Prostate gland (tissue), 2 donors: ENCODE data around the gene LEO1. TPM values are rescaled to one million over a fixed set of nuclear protein-coding genes. Genes with fewer than 3 reads are reported as not detected.

Experiments used
- DNase-seq: peaks from one replicate; pipeline ENCODE4 v3.0.0-alpha.2; 2019; ENCODE audit warnings: low spot score
- H3K27ac ChIP-seq, 2 donors: fragments of 200-600 bp; sonication (generic); 2 replicates each; pipeline ENCODE4 v1.5.1; 2017 to 2019
- H3K27me3 ChIP-seq: fragments of 200-600 bp; sonication (generic); replicated peaks from 2 replicates; pipeline ENCODE4 v1.5.1; 2019; ENCODE audit not compliant: insufficient read depth
- H3K36me3 ChIP-seq, 2 donors: fragments of 200-600 bp; sonication (generic); 1 replicate in 1 of 2; 2 replicates in 1 of 2; pipeline versions ENCODE4 v1.5.1 to v1.8.1; 2017 to 2019
- H3K4me1 ChIP-seq: fragments of 200-600 bp; sonication (generic); replicated peaks from 2 replicates; pipeline ENCODE4 v1.5.1; 2019
- H3K4me3 ChIP-seq, 2 donors: fragments of 200-600 bp; sonication (generic); 2 replicates each; pipeline ENCODE4 v1.5.1; 2017 to 2019
- H3K9me3 ChIP-seq: fragments of 200-600 bp; sonication (generic); 2 replicates; pipeline ENCODE4 v1.5.1; 2017
- CTCF ChIP-seq, 4 experiments: fragments of 200-600 bp in 2 of 4; fragments of 450-650 bp in 2 of 4; sonication (generic) in 2 of 4; IDR thresholded peaks; 1 replicate in 3 of 4; 2 replicates in 1 of 4; pipeline ENCODE4 v1.5.1; 2016 to 2019; ENCODE audit warnings: antibody characterized with exemption in 4 of 4, mild to moderate bottlenecking in 2 of 4, moderate library complexity in 2 of 4
- POLR2A ChIP-seq: fragments of 450-650 bp; IDR thresholded peaks from one replicate; pipeline ENCODE4 v1.6.1; 2016; ENCODE audit warnings: antibody characterized with exemption, mild to moderate bottlenecking
- POLR2AphosphoS5 ChIP-seq: sonication (generic); formaldehyde crosslinking; IDR thresholded peaks from one replicate; pipeline ENCODE4 v1.6.1; 2017; ENCODE audit warnings: antibody characterized with exemption
- WGBS: methylation state at CpG from one replicate; pipeline ENCODE4 v1.1.5; 2018; 5-methylcytosine and 5-hydroxymethylcytosine counted together
- intact Hi-C: fragments of 100-400 bp; cut with DNase I; formaldehyde crosslinking; loops from one replicate; pipeline ENCODE4 v1.14.2; 2022
- total RNA-seq, 2 donors: library from RNA; depleted of rRNA; stranded (reverse); fragments of >200 nt; gene quantifications; one replicate each; pipeline ENCODE4 v1.1.0, GENCODE V29; 2016

Gene LEO1
- total RNA-seq, 2 donors from 2014 or later: 14.4 to 24.2 TPM

- 50% methylated on average over 2 of the region's 2 CpGs for WGBS
Observed at GRCh38 chr15:52012210-52012609, 40.6 kb upstream of the LEO1 start.

DNA sequence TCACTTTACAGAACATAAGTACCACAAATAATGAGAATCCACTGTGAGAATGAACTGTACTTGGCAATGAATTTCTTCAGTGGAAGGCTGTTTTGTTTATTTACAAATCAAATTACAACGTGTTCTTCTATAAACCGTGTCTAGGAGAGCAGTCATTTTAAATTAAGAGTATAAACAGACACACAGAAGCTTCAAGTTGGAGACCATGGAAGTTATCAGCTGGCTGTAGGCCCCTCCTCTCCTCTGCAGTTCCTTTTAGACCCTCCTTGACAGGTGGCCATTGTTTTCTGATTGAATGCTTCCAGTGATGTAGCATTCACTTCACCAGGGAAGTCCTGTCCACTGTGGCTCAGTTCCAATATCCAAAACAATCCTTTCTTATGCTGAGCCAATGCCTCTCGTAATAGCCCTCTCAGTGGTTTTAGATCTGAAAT, 40.1 kb upstream of the LEO1 start:
- intact Hi-C loops: no loop called here
- no peak overlapping the region for H3K4me3 ChIP-seq
- no peaks in the 10 kb centered on the region for H3K9me3 ChIP-seq
- peaks cover 9% of the 10 kb centered on the region for H3K4me1 ChIP-seq
- no peaks in the 10 kb centered on the region for H3K36me3 ChIP-seq
- H3K27me3 ChIP-seq: no peaks in the 10 kb centered on the region
- peak; percentile 25 for DNase-seq
- no peak for TF ChIP-seq POLR2A
- peak; percentile 68 for TF ChIP-seq POLR2AphosphoS5
- WGBS: 5% methylated on average over 3 of the region's 3 CpGs
- H3K27ac ChIP-seq: peak overlapping the region; percentile 58 to 69

More at GRCh38 chr15:52012210-52012609, 40.6 kb upstream of the LEO1 start:
- Histone ChIP-seq H3K4me1 (peaks cover 9% of the 10 kb centered on the region), H3K27ac (peak overlapping the region; percentile 58 to 69), H3K4me3 (no peak overlapping the region), H3K9me3 (no peaks in the 10 kb centered on the region), H3K27me3 (no peaks in the 10 kb centered on the region), H3K36me3 (no peaks in the 10 kb centered on the region)
- intact Hi-C loops: no loop called here
- DNase-seq: no peak
- TF ChIP-seq POLR2AphosphoS5 (no peak), CTCF (IDR thresholded peaks at IDR 0.05) (no peak), POLR2A (no peak)

DNA sequence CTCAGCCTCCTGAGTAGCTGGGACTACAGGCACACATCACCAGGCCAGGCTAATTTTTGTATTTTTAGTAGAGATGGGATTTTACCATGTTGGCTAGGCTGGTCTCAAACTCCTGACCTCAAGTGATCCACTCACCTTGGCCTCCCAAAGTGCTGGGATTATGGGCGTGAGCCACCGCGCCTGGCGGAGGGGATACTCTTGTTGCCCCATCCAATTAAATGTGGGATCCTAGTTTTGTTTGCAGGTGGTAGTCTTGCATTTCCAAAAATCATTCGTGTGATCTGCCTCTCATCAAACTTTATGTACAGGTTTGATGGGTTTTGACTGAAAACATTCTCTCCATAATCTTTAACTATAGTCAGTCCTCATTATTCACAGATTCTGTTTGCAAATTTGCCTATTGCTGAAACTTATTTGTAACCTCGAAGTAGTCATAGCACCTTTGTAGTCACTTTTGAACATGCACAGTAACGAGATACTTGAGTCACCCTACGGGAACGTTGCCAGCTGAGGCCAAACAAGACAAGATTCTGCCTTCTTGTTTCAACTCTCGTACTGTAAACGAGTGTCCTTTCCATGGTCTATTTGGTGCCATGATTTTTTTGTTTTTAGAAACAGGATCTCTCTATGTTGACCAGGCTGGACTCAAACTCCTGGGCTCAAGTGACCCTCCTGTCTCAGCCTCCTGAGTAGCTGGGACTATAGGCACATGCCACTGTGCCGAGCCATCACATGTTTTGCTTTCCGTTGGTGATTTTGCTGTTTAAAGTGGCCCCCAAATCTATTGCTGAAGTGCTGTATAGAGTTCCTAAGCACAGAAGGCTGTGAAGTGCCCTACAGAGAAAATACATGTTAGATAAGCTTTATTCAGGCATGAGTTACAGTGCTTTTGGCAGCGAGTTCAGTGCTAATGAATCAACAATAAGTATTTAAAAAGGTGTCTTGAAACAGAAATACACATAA, 39.3 kb upstream of the LEO1 start:
- peaks cover 9% of the 10 kb centered on the region for H3K4me1 ChIP-seq
- TF ChIP-seq POLR2A: no peak
- no peak for TF ChIP-seq CTCF (IDR thresholded peaks at IDR 0.05)
- TF ChIP-seq POLR2AphosphoS5: peak; percentile 3
- no peaks in the 10 kb centered on the region for H3K9me3 ChIP-seq
- 67% methylated on average over 14 of the region's 14 CpGs for WGBS
- H3K4me3 ChIP-seq: no peak overlapping the region
- H3K27ac ChIP-seq: peak overlapping the region; percentile 58 to 69
- intact Hi-C loops: no loop called here
- H3K27me3 ChIP-seq: no peaks in the 10 kb centered on the region
- no peaks in the 10 kb centered on the region for H3K36me3 ChIP-seq
- DNase-seq: peak; percentile 73

DNA sequence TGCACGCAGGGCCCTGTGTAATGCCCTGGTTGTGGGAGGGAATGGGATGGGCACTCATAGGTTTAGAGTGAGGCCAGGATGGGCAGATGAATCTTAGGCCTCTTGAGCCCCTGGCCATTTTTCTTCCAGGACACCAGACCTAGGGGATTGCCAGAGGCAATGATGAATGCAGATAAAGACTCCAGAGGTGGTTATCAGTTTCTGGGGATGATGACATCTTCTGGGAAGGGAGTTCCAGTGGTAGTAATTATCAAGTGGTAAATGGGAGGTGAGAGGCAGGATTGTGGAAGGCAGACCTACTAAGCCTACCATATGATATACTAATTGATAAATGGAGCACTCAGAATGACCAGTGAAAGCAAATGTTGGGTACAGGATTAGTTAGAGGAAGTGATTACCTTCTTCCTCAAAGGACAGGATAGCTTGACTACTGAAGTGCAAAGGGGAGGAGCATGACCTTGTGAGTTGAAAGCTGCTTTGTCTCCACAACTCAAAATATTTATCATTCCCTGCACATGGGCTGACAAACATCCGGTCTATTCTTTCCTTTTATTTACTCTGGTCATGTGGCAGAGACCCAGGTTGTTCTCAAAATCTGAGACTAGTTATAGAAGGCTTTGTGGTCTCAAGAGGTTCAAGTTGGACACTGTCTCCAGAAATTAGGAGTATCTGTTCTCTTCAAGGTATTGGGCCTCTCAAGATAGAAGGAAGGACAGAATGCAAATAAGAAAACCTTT, 37.3 kb upstream of the LEO1 start:
- WGBS: 65% methylated on average over 2 of the region's 2 CpGs
- Histone ChIP-seq H3K4me1 (peaks cover 9% of the 10 kb centered on the region), H3K27ac (no peak overlapping the region), H3K27me3 (no peaks in the 10 kb centered on the region), H3K36me3 (no peaks in the 10 kb centered on the region), H3K4me3 (no peak overlapping the region), H3K9me3 (no peaks in the 10 kb centered on the region)
- intact Hi-C loops: no loop called here
- peak; percentile 20 for DNase-seq
- TF ChIP-seq POLR2A (no peak), POLR2AphosphoS5 (peak; percentile 30), CTCF (IDR thresholded peaks at IDR 0.05) (no peak)

DNA sequence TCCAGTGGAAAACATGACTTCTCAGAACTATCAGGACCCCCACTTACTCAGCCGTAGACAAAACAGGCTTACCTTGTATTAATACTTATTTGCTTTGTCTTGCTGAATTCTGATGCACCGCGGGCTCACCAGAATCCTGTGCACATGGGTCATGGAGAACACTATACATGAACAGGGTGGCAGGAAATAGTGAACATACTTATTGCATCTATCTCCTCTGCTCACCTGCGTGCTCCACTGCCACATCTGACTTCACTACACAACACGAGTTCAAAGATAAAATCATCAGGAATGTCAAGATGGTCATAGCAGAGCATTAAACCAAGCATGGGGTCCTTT, 36.8 kb upstream of the LEO1 start:
- H3K4me1 ChIP-seq: peaks cover 9% of the 10 kb centered on the region
- DNase-seq: no peak
- WGBS: 93% methylated on average over 5 of the region's 5 CpGs
- H3K27me3 ChIP-seq: no peaks in the 10 kb centered on the region
- no peak overlapping the region for H3K4me3 ChIP-seq
- intact Hi-C loops: no loop called here
- H3K27ac ChIP-seq: no peak overlapping the region
- no peak for TF ChIP-seq POLR2A
- no peaks in the 10 kb centered on the region for H3K9me3 ChIP-seq
- no peaks in the 10 kb centered on the region for H3K36me3 ChIP-seq
